Prostate gland (tissue), 2 donors: ENCODE results near the gene BICC1. TPM values are rescaled to one million over a fixed set of nuclear protein-coding genes. Genes with fewer than 3 reads are reported as not detected.

Experiments
- DNase-seq: peaks from one replicate; pipeline ENCODE4 v3.0.0-alpha.2; 2019; ENCODE audit warnings: low spot score
- H3K27ac ChIP-seq, 2 donors: fragments of 200-600 bp; sonication (generic); 2 replicates each; pipeline ENCODE4 v1.5.1; 2017 to 2019
- H3K27me3 ChIP-seq: fragments of 200-600 bp; sonication (generic); replicated peaks from 2 replicates; pipeline ENCODE4 v1.5.1; 2019; ENCODE audit not compliant: insufficient read depth
- H3K36me3 ChIP-seq, 2 donors: fragments of 200-600 bp; sonication (generic); 1 replicate in 1 of 2; 2 replicates in 1 of 2; pipeline versions ENCODE4 v1.5.1 to v1.8.1; 2017 to 2019
- H3K4me1 ChIP-seq: fragments of 200-600 bp; sonication (generic); replicated peaks from 2 replicates; pipeline ENCODE4 v1.5.1; 2019
- H3K4me3 ChIP-seq, 2 donors: fragments of 200-600 bp; sonication (generic); 2 replicates each; pipeline ENCODE4 v1.5.1; 2017 to 2019
- H3K9me3 ChIP-seq: fragments of 200-600 bp; sonication (generic); 2 replicates; pipeline ENCODE4 v1.5.1; 2017
- CTCF ChIP-seq, 4 experiments: fragments of 200-600 bp in 2 of 4; fragments of 450-650 bp in 2 of 4; sonication (generic) in 2 of 4; IDR thresholded peaks; 1 replicate in 3 of 4; 2 replicates in 1 of 4; pipeline ENCODE4 v1.5.1; 2016 to 2019; ENCODE audit warnings: antibody characterized with exemption in 4 of 4, mild to moderate bottlenecking in 2 of 4, moderate library complexity in 2 of 4
- POLR2A ChIP-seq: fragments of 450-650 bp; IDR thresholded peaks from one replicate; pipeline ENCODE4 v1.6.1; 2016; ENCODE audit warnings: antibody characterized with exemption, mild to moderate bottlenecking
- POLR2AphosphoS5 ChIP-seq: sonication (generic); formaldehyde crosslinking; IDR thresholded peaks from one replicate; pipeline ENCODE4 v1.6.1; 2017; ENCODE audit warnings: antibody characterized with exemption
- WGBS: methylation state at CpG from one replicate; pipeline ENCODE4 v1.1.5; 2018; 5-methylcytosine and 5-hydroxymethylcytosine counted together
- intact Hi-C: fragments of 100-400 bp; cut with DNase I; formaldehyde crosslinking; loops from one replicate; pipeline ENCODE4 v1.14.2; 2022
- total RNA-seq, 2 donors: library from RNA; depleted of rRNA; stranded (reverse); fragments of >200 nt; gene quantifications; one replicate each; pipeline ENCODE4 v1.1.0, GENCODE V29; 2016

Gene BICC1
- total RNA-seq, 2 donors from 2014 or later, result 5.1 to 12.7 TPM

DNA sequence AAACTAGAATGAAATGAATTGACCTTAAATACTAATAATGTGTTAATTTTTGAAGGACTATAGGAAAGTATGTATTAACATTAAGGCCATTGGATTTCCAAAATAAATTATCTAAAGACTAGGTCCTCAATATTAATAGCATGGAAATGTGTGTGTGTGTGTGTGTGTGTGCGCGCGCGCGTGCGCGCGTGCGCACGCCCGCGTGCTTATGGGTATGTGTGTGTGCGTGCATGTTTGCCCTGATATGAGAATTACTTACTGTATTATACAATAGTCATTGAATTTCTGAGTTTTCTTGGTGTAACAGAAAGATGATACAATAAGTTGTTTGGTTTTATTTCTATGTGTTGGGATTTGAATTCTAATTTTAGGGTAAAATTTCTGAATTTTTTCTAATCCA lies 205.9 kb downstream of the BICC1 start:
- Histone ChIP-seq H3K4me1 (no peaks in the 10 kb centered on the region), H3K27ac (no peak overlapping the region), H3K36me3 (no peaks in the 10 kb centered on the region), H3K9me3 (no peaks in the 10 kb centered on the region), H3K27me3 (no peaks in the 10 kb centered on the region), H3K4me3 (no peak overlapping the region)
- no peak for DNase-seq
- TF ChIP-seq POLR2A, result no peak
- TF ChIP-seq POLR2AphosphoS5, result no peak
- no peak for TF ChIP-seq CTCF (IDR thresholded peaks at IDR 0.05)
- 60% methylated on average over 13 of the region's 13 CpGs for WGBS
- intact Hi-C loops, result no loop called here

GRCh38 chr10:58721601-58722281 lies 209.1 kb downstream of the BICC1 start:
- Histone ChIP-seq H3K27me3 (no peaks in the 10 kb centered on the region), H3K36me3 (no peaks in the 10 kb centered on the region), H3K4me3 (no peak overlapping the region), H3K4me1 (no peaks in the 10 kb centered on the region), H3K27ac (no peak overlapping the region), H3K9me3 (no peaks in the 10 kb centered on the region)
- WGBS, result 90% methylated on average over 4 of the region's 4 CpGs
- DNase-seq, result no peak
- intact Hi-C loops, result no loop called here
- no peak for TF ChIP-seq POLR2AphosphoS5
- no peak for TF ChIP-seq CTCF (IDR thresholded peaks at IDR 0.05)
- TF ChIP-seq POLR2A, result no peak

- DNase-seq, result no peak
- H3K36me3 ChIP-seq, result no peaks in the 10 kb centered on the region
- H3K27ac ChIP-seq, result no peak overlapping the region
- no peaks in the 10 kb centered on the region for H3K27me3 ChIP-seq
- H3K4me1 ChIP-seq, result no peaks in the 10 kb centered on the region
- WGBS, result 83% methylated on average over 2 of the region's 2 CpGs
- TF ChIP-seq CTCF (IDR thresholded peaks at IDR 0.05) (no peak), POLR2A (no peak), POLR2AphosphoS5 (no peak)
- H3K9me3 ChIP-seq, result no peaks in the 10 kb centered on the region
- H3K4me3 ChIP-seq, result no peak overlapping the region
- intact Hi-C loops, result no loop called here
These were observed 210.5 kb downstream of the BICC1 start for GRCh38 chr10:58723186-58723585.

GRCh38 chr10:58723966-58724365 lies 211.3 kb downstream of the BICC1 start:
- no peak overlapping the region for H3K4me3 ChIP-seq
- no peaks in the 10 kb centered on the region for H3K4me1 ChIP-seq
- TF ChIP-seq CTCF (IDR thresholded peaks at IDR 0.05), result no peak
- no peak for TF ChIP-seq POLR2A
- DNase-seq, result no peak
- intact Hi-C loops, result no loop called here
- H3K27ac ChIP-seq, result no peak overlapping the region
- H3K36me3 ChIP-seq, result no peaks in the 10 kb centered on the region
- no peaks in the 10 kb centered on the region for H3K27me3 ChIP-seq
- 74% methylated on average over 1 of the region's 1 CpG for WGBS
- H3K9me3 ChIP-seq, result no peaks in the 10 kb centered on the region

- TF ChIP-seq CTCF (IDR thresholded peaks at IDR 0.05) (no peak), POLR2A (no peak), POLR2AphosphoS5 (no peak)
- Histone ChIP-seq H3K27me3 (no peaks in the 10 kb centered on the region), H3K36me3 (no peaks in the 10 kb centered on the region), H3K27ac (no peak overlapping the region), H3K9me3 (no peaks in the 10 kb centered on the region), H3K4me3 (no peak overlapping the region), H3K4me1 (no peaks in the 10 kb centered on the region)
- intact Hi-C loops, result no loop called here
- WGBS, result 85% methylated on average over 5 of the region's 5 CpGs
- no peak for DNase-seq
These were observed 212.1 kb downstream of the BICC1 start for GRCh38 chr10:58724781-58725180.
